H1 (cell line): ENCODE results near the gene KIF11. TPM values are rescaled to one million over a fixed set of nuclear protein-coding genes. Genes with fewer than 3 reads are reported as not detected.

Source experiments
- CHD2 ChIP-seq: IDR thresholded peaks from 2 replicates; pipeline ENCODE4 v1.6.1; 2012; ENCODE audit warnings: low read length, improper control_type of control experiment
- CTBP2 ChIP-seq: IDR thresholded peaks from 2 replicates; pipeline ENCODE4 v1.7.0; 2011; ENCODE audit warnings: borderline replicate concordance, mild to moderate bottlenecking, moderate library complexity, mixed read lengths, low read length; ENCODE audit not compliant: insufficient read depth, insufficient read length
- NRF1 ChIP-seq: IDR thresholded peaks from 2 replicates; pipeline ENCODE4 v1.6.1; 2011; ENCODE audit warnings: mild to moderate bottlenecking, low read depth, low read length, improper control_type of control experiment
- RNF2 ChIP-seq: fragments of 200-900, 300-1000 bp; sonication (generic); IDR thresholded peaks from 2 replicates; pipeline ENCODE4 v1.7.1; 2016; ENCODE audit warnings: borderline replicate concordance, low read depth, mild to moderate bottlenecking, antibody characterized with exemption, low read length; ENCODE audit not compliant: poor library complexity, severe bottlenecking; ENCODE audit errors: missing control alignments
- SAP30 ChIP-seq: fragments of 300-600 bp; sonication (generic); IDR thresholded peaks from 2 replicates; pipeline ENCODE4 v1.7.1; 2012; ENCODE audit warnings: low read length, moderate library complexity, mild to moderate bottlenecking, inconsistent platforms; ENCODE audit not compliant: insufficient read depth, insufficient replicate concordance
- SP1 ChIP-seq: IDR thresholded peaks from 2 replicates; pipeline ENCODE4 v1.6.1; 2011; ENCODE audit warnings: low read depth, low read length
- TBP ChIP-seq: IDR thresholded peaks from 2 replicates; pipeline ENCODE4 v1.6.1; 2011; ENCODE audit warnings: low read depth, low read length, improper control_type of control experiment
- TEAD4 ChIP-seq: IDR thresholded peaks from 2 replicates; pipeline ENCODE4 v1.6.1; 2012; ENCODE audit warnings: low read depth, low read length, inconsistent platforms, mixed read lengths
- polyA plus RNA-seq, 7 experiments: library from polyadenylated mRNA; depleted of rRNA in 3 of 7; stranded (reverse) in 5 of 7; unstranded in 2 of 7; fragments of >200 nt in 5 of 7; fragments of 200-250 nt in 2 of 7; gene quantifications; 1 replicate in 5 of 7; 2 replicates in 1 of 7; 4 replicates in 1 of 7; pipeline versions ENCODE4 v1.2.1 to v1.2.3, GENCODE V29; 2011 to 2013; ENCODE audit warnings: missing spikeins in 2 of 7, mixed read lengths in 2 of 7
- total RNA-seq: library from RNA; stranded (reverse); fragmentation: NEBNext Ultra II Directional; extraction: Animal tissue kit (Norgen Biotek cat#: 25700); gene quantifications from 2 replicates; pipeline ENCODE4 v1.2.1, GENCODE V29; 2021
- TF ChIP-seq, protein P1 (sequence below): fragments of 300-600 bp; sonication (generic); IDR thresholded peaks from 2 replicates; pipeline ENCODE4 v1.7.1; 2012; ENCODE audit warnings: low read length, moderate library complexity, mild to moderate bottlenecking, inconsistent platforms; ENCODE audit not compliant: insufficient replicate concordance
- TF ChIP-seq, protein P2 (sequence below): IDR thresholded peaks from 2 replicates; pipeline ENCODE4 v1.6.1; 2012; ENCODE audit warnings: inconsistent platforms

KIF11 gene
- total and polyA plus RNA-seq, 2 of the 8 experiments (the other 6 are each of a cell fraction or from before 2014, with no cell fraction given) = 11.1 to 59.2 TPM

GRCh38 chr10:92641492-92641891 is 48.6 kb downstream of the KIF11 start (continued):
- TF ChIP-seq, protein P1, sequence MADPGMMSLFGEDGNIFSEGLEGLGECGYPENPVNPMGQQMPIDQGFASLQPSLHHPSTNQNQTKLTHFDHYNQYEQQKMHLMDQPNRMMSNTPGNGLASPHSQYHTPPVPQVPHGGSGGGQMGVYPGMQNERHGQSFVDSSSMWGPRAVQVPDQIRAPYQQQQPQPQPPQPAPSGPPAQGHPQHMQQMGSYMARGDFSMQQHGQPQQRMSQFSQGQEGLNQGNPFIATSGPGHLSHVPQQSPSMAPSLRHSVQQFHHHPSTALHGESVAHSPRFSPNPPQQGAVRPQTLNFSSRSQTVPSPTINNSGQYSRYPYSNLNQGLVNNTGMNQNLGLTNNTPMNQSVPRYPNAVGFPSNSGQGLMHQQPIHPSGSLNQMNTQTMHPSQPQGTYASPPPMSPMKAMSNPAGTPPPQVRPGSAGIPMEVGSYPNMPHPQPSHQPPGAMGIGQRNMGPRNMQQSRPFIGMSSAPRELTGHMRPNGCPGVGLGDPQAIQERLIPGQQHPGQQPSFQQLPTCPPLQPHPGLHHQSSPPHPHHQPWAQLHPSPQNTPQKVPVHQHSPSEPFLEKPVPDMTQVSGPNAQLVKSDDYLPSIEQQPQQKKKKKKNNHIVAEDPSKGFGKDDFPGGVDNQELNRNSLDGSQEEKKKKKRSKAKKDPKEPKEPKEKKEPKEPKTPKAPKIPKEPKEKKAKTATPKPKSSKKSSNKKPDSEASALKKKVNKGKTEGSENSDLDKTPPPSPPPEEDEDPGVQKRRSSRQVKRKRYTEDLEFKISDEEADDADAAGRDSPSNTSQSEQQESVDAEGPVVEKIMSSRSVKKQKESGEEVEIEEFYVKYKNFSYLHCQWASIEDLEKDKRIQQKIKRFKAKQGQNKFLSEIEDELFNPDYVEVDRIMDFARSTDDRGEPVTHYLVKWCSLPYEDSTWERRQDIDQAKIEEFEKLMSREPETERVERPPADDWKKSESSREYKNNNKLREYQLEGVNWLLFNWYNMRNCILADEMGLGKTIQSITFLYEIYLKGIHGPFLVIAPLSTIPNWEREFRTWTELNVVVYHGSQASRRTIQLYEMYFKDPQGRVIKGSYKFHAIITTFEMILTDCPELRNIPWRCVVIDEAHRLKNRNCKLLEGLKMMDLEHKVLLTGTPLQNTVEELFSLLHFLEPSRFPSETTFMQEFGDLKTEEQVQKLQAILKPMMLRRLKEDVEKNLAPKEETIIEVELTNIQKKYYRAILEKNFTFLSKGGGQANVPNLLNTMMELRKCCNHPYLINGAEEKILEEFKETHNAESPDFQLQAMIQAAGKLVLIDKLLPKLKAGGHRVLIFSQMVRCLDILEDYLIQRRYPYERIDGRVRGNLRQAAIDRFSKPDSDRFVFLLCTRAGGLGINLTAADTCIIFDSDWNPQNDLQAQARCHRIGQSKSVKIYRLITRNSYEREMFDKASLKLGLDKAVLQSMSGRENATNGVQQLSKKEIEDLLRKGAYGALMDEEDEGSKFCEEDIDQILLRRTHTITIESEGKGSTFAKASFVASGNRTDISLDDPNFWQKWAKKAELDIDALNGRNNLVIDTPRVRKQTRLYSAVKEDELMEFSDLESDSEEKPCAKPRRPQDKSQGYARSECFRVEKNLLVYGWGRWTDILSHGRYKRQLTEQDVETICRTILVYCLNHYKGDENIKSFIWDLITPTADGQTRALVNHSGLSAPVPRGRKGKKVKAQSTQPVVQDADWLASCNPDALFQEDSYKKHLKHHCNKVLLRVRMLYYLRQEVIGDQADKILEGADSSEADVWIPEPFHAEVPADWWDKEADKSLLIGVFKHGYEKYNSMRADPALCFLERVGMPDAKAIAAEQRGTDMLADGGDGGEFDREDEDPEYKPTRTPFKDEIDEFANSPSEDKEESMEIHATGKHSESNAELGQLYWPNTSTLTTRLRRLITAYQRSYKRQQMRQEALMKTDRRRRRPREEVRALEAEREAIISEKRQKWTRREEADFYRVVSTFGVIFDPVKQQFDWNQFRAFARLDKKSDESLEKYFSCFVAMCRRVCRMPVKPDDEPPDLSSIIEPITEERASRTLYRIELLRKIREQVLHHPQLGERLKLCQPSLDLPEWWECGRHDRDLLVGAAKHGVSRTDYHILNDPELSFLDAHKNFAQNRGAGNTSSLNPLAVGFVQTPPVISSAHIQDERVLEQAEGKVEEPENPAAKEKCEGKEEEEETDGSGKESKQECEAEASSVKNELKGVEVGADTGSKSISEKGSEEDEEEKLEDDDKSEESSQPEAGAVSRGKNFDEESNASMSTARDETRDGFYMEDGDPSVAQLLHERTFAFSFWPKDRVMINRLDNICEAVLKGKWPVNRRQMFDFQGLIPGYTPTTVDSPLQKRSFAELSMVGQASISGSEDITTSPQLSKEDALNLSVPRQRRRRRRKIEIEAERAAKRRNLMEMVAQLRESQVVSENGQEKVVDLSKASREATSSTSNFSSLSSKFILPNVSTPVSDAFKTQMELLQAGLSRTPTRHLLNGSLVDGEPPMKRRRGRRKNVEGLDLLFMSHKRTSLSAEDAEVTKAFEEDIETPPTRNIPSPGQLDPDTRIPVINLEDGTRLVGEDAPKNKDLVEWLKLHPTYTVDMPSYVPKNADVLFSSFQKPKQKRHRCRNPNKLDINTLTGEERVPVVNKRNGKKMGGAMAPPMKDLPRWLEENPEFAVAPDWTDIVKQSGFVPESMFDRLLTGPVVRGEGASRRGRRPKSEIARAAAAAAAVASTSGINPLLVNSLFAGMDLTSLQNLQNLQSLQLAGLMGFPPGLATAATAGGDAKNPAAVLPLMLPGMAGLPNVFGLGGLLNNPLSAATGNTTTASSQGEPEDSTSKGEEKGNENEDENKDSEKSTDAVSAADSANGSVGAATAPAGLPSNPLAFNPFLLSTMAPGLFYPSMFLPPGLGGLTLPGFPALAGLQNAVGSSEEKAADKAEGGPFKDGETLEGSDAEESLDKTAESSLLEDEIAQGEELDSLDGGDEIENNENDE = no peak
- TF ChIP-seq, protein P2, sequence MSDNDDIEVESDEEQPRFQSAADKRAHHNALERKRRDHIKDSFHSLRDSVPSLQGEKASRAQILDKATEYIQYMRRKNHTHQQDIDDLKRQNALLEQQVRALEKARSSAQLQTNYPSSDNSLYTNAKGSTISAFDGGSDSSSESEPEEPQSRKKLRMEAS = no peak
- TF ChIP-seq CTBP2 = no peak
- no peak for TF ChIP-seq SP1
- no peak for TF ChIP-seq NRF1
- no peak for TF ChIP-seq SAP30
- no peak for TF ChIP-seq TBP
- TF ChIP-seq RNF2 = no peak
- no peak for TF ChIP-seq CHD2
- no peak for TF ChIP-seq TEAD4
